Ramos (cell line): ENCODE measurements around the gene TM4SF18.
"Not testable (repeated sequence)": the region's sequence is repeated elsewhere in the genome, so short reads cannot be mapped to it uniquely, and the experiment has no call there.

Source experiments
- in situ Hi-C: fragments of 300-500 bp; cut with MboI; formaldehyde crosslinking; loops from one replicate; pipeline ENCODE4 v1.14.3; 2022; ENCODE audit warnings: low sequenced_read_pairs; ENCODE audit not compliant: unreplicated experiment

The TM4SF18 gene

DNA sequence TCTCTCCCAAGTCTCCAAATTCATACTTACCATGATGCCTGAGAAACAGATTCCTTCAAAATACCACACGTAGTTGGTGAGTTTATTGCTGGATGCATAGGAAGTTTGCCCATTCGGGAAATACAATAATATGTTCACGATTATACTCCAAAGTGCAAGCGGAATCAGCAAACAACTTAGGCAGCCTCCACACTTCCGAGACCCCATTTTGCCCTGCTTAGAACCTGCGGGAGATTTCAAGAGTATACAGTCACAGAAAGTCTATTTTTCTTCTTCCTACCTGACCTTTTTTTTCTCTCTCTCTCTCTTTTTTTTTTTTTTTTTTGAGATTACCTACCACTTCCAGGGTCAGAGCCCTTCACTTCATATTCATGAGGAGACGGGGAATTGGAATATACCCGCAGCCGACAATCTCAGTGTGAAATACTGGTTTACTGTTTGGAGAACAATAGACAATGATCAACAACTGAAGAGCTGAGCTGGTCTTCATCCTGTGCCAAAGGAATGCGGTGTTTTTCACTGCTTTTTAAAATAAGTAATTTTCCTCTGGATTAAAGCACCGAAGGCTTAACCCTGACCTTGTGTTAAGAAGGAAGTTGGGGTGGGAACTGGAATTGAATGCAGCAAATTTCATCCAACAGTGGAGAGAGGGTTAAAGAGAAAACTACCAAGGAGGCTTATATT lies at the start of gene TM4SF18:
TM4SF18 (minus strand) TSS at position 461 of the 684 bp plus-strand sequence; CDS start at position 207, 254 bp downstream.
- in situ Hi-C loops: no loop called here

GRCh38 chr3:149382518-149382917 lies 49.1 kb upstream of the TM4SF18 start:
- in situ Hi-C loops: no loop called here

- in situ Hi-C loops: no loop called here
These were observed 48.6 kb upstream of the TM4SF18 start for GRCh38 chr3:149382101-149382467.

- in situ Hi-C loops: no loop called here
These were observed 48.0 kb upstream of the TM4SF18 start for GRCh38 chr3:149381173-149382100.

- in situ Hi-C loops: not testable (repeated sequence)
These were observed 46.8 kb upstream of the TM4SF18 start for GRCh38 chr3:149380220-149380619.

- in situ Hi-C loops: no loop called here
These were observed 45.3 kb upstream of the TM4SF18 start for GRCh38 chr3:149378478-149379309.

GRCh38 chr3:149377408-149378364 lies 44.2 kb upstream of the TM4SF18 start, which contains the start of gene TM4SF1:
TSS of gene TM4SF1 (minus strand) at chr3:149377649. CDS start at chr3:149377547, 102 bp downstream.
- in situ Hi-C loops: no loop called here

DNA sequence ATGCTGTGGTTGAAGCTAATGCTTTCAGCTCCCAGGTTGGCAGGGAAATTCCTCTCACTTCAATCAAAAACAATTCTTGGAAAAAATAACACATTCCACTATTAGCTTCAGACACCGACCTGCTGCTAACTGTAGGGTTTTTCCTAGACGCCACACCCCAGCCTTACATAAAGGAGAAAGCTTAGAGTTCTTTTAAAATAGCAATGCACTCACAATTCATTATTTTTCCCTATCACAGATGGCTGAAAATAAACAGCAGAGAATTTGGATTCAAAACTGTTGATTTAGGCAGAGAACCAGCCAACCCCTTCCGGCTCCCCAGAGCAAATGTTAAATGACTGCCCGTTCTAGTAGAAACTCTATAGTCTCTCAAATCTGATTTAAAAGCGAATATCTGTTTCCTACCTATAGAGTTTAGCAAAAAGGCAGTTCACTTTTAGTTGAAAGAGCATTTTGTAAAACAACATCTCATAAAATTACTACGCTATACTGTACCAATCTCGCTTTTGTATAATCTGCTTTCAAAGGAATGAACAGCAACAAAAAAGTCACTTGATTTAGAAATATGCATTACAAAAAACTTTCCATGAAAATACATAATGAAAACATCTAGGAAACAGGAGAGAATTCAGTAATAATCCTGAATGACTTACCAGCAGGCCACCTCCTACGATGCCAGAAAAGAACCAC lies 43.4 kb upstream of the TM4SF18 start:
- in situ Hi-C loops: no loop called here

GRCh38 chr3:149375501-149376196 lies 42.2 kb upstream of the TM4SF18 start:
- in situ Hi-C loops: no loop called here

GRCh38 chr3:149374793-149375500 lies 41.5 kb upstream of the TM4SF18 start:
- in situ Hi-C loops: no loop called here

DNA sequence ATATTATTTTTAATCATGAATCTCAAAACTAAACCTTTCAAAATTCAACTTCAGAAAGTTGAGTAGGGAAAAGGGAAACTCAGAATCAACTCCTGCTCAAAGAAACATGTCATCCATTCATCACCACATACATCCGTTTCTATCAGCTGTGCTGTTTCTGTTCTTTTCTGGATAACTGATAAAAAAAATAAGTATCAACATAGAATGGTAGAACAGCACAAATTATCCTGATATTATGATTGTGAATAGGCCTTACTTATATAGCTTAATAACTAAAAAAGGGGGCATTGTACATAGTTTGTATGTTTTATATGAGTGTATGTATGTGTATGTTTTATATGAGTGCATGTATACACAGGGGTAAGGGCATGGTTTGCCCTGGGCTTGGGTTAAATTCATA lies 41.0 kb upstream of the TM4SF18 start:
- in situ Hi-C loops: no loop called here

DNA sequence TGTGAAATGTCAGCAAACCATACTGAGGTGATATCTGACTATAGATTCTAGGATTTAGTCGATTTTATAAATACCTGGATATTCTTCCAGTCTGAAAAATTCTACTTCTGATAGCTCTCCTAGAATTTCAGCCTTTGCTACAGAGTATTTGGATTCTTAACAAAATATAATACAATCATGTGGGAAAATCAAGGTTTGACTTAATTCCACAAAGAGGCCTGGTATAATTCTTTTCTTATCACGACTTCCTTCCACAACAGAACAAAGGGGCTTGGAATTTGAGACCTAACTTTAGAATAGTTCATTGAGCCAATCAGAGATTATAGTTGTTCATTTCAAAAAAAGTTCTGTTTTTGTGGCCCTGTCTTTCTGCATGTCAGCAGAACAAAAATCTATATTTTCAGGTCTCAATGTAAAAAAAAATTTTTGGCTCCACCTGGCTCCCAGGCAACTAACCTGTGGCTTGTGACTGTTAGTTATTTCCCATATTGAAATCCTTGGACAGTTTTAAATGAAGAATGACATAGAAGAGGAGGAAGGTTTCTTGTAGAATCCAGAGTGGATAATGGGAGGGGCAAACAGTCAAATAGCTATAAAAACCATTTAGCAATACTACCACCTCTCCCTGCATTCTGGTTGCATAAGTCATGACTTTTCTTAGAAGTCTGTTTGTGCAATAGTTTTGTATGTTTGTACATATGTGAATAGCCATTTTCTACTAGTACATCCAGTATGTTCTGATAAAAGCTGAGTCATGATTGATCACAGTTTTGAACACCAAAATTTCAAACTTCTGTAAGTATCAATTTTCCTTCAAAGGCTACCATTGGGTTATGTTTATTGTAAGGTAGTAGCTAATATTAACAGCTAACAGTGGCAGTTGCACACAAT lies 40.0 kb upstream of the TM4SF18 start:
- in situ Hi-C loops: no loop called here

GRCh38 chr3:149371723-149372114 lies 38.3 kb upstream of the TM4SF18 start:
- in situ Hi-C loops: no loop called here

- in situ Hi-C loops: no loop called here
These were observed 37.7 kb upstream of the TM4SF18 start for GRCh38 chr3:149371001-149371722.

DNA sequence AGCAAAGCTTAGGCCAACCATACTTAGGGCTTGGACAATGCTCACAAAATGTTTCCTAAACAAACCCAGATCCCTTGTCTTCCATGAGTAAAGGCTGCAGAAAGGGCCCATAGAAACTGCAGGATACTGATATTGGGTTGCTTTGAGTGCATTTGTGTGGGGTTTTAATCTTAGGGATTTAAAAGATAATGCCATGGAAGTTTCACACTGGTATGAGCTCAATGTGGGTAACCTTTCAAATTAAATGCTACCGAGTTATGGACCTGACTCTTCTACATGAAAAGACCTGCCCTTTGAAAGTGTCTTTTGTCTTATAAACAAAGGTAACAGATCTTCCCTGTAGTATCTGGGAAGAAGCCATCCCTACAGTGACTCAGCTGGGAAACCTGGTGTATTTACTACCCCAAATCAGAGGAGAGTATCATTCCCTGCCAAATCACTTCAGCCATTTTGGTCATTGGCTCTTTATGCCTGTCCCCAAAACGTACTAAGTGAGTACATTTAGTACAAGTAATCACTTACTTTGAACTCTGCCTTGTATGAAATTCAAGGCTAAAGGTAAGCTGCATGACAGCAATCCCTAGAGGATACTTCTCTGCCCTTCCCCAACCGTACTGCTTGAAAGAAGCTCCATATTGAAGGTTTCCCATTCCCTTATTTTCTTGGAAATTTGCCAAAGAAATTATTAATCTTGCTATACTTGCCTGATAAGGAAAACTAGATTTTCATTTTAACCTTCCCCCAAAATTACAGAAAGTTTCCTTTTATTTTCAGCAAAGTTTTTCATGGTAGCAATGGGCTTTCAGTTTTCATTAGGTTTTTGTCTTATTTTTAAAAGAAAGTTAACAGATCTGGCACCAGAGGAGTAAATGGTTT lies 36.8 kb upstream of the TM4SF18 start:
- in situ Hi-C loops: no loop called here
